Muscle layer of duodenum (tissue), 2 donors: ENCODE data around the gene FBXW7.

ENCODE experiments used
- H3K27ac ChIP-seq: one replicate; pipeline ENCODE4 v1.7.0; 2013; ENCODE audit warnings: mild to moderate bottlenecking, low read length
- H3K27me3 ChIP-seq: one replicate; pipeline ENCODE4 v1.7.0; 2013; ENCODE audit warnings: low read depth, mild to moderate bottlenecking, control low read depth, low read length
- H3K36me3 ChIP-seq, 2 donors: one replicate each; pipeline ENCODE4 v1.7.0; 2013; ENCODE audit warnings: low read length in 2 of 2, control low read depth in 1 of 2, mild to moderate bottlenecking in 1 of 2; ENCODE audit not compliant: insufficient read depth in 2 of 2, control insufficient read depth in 1 of 2
- H3K4me1 ChIP-seq, 2 donors: one replicate each; pipeline ENCODE4 v1.7.0; 2013; ENCODE audit warnings: low read length in 2 of 2, mild to moderate bottlenecking in 2 of 2, control low read depth in 1 of 2, moderate library complexity in 1 of 2; ENCODE audit not compliant: insufficient read depth in 2 of 2, control insufficient read depth in 1 of 2
- H3K4me3 ChIP-seq, 2 donors: one replicate each; pipeline ENCODE4 v1.7.0; 2013; ENCODE audit warnings: low read length in 2 of 2, low read depth in 1 of 2, mild to moderate bottlenecking in 1 of 2
- H3K9me3 ChIP-seq, 2 donors: one replicate each; pipeline ENCODE4 v1.7.0; 2013; ENCODE audit warnings: low read length in 2 of 2, control low read depth in 1 of 2, mild to moderate bottlenecking in 1 of 2; ENCODE audit not compliant: control insufficient read depth in 1 of 2
- donor health status: healthy.

FBXW7 gene

DNA sequence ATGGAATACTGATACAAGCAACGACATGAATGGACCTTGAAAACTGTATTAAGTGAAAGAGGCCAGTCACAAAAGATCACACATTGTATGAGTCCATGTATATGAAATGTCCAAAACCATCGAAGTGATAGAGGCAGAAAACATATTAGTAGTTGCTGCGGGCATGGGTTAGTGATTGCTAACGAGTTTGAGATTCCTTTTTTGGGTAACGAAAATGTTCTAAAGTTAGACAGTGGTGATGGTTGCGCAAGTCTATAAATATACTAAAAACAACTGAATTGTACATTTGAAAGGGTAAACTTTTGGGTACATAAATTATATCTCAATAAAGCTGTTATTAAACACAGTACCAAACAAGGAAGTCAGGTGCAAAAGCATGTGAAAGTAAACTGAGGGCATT lies 234.5 kb downstream of the FBXW7 start:
- Histone ChIP-seq H3K27ac (no peak overlapping the region), H3K9me3 (no peaks in the 10 kb centered on the region), H3K36me3 (no peaks in the 10 kb centered on the region), H3K27me3 (no peaks in the 10 kb centered on the region), H3K4me3 (no peak overlapping the region), H3K4me1 (no peaks in the 10 kb centered on the region)

DNA sequence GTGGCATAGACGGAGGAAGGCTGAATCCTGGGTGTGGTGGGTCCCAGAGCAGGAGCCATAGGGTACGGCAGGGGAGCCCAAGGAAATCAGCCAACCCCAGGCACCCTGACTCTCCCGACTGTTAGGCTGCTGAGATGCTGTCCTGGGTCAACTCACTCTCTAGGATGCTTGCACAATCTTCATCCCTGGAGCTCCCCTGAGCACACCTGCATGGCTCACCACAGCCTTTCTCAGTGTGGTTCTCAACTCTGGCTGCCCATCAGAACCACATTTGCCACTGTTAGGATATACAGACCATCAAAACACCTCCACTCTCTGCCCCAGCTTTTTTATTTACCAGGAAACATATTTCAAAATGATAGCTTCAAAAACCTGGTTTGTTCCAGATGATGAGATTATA lies 236.3 kb downstream of the FBXW7 start:
- Histone ChIP-seq H3K9me3 (no peaks in the 10 kb centered on the region), H3K27me3 (no peaks in the 10 kb centered on the region), H3K4me1 (no peaks in the 10 kb centered on the region), H3K27ac (no peak overlapping the region), H3K4me3 (no peak overlapping the region), H3K36me3 (no peaks in the 10 kb centered on the region)

DNA sequence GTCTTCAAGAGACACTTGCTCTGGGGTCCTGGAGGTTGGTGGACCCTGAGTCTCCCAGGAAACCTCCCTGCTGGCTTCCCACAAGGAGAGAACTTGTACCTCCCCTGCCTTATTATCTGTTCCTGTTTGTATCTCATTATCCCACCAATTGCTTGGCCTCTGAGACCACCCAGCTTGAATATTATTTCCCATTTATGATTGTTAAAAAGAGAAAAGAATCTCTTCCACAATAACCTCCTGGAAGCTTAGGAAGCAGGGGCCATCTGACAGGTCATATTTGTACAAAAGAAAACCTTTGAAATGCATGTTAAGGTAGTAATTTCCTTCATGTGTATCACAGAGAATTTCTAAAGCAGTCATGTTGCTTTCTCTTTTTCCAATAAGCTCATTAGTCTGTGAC lies 239.5 kb downstream of the FBXW7 start:
- no peaks in the 10 kb centered on the region for H3K27me3 ChIP-seq
- H3K4me1 ChIP-seq, result no peaks in the 10 kb centered on the region
- no peak overlapping the region for H3K4me3 ChIP-seq
- H3K27ac ChIP-seq, result no peak overlapping the region
- H3K36me3 ChIP-seq, result no peaks in the 10 kb centered on the region
- H3K9me3 ChIP-seq, result no peaks in the 10 kb centered on the region

DNA sequence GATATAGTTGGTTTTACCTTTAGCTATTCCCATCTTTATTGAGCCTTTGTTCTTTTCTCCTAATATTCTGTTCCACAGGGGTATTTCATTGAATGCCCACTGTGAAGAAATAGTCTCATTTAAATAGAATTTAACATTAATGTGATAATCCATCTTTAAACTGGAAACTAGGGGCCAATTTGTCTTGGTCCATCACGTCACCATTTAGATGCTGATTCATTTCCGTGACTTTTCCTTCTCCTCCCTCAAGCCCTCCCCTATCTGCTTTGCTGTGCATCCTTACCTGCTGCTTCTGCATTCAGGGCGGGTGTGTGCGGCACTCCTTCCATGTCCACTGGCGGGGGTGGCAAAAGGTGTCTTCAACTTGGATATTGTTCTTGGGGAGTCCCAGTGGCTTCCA lies 241.1 kb downstream of the FBXW7 start:
- Histone ChIP-seq H3K9me3 (no peaks in the 10 kb centered on the region), H3K27ac (no peak overlapping the region), H3K4me3 (no peak overlapping the region), H3K27me3 (no peaks in the 10 kb centered on the region), H3K36me3 (no peaks in the 10 kb centered on the region), H3K4me1 (no peaks in the 10 kb centered on the region)

DNA sequence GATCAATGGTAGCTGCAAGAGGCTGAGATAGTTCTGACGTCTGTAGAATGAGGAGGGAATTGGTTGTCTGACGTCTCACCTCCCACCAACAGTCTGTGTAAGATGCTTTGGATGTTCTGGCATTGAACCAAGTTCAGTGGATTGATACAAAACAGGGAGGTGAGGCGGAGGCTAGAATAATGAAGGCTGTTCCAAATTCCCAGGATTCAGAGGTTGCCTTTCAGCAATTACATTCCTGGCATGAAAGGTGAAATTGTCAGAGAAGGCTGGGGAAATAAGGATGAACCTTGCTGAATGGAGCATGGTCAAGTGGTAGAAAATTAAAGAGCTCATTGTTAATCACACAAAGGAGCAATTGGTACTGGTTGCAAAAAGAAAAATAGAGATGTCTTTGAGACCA lies 241.6 kb downstream of the FBXW7 start:
- H3K9me3 ChIP-seq, result no peaks in the 10 kb centered on the region
- H3K4me1 ChIP-seq, result no peaks in the 10 kb centered on the region
- H3K27me3 ChIP-seq, result no peaks in the 10 kb centered on the region
- no peak overlapping the region for H3K27ac ChIP-seq
- H3K4me3 ChIP-seq, result no peak overlapping the region
- H3K36me3 ChIP-seq, result no peaks in the 10 kb centered on the region

DNA sequence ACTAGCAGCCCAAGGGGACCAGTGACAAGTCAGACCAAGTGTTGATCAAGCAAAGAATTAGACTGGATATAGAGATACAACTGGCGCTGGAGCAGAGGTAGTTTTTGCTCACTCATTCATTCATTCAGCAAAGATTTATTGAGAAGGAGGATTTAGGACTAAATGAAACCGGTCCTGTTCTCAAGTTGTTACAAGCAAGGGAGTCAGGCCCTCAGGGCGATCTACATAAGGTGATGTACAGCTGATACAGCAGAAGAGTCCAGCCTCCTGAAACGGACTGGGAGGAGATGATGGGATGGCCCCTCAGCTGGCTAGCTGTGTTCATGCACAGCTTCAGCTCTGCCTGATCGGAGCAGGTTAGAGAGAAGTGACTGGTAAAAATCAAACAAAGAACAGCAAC lies 242.4 kb downstream of the FBXW7 start:
- H3K4me1 ChIP-seq, result no peaks in the 10 kb centered on the region
- H3K4me3 ChIP-seq, result no peak overlapping the region
- H3K9me3 ChIP-seq, result no peaks in the 10 kb centered on the region
- no peak overlapping the region for H3K27ac ChIP-seq
- no peaks in the 10 kb centered on the region for H3K36me3 ChIP-seq
- H3K27me3 ChIP-seq, result no peaks in the 10 kb centered on the region

DNA sequence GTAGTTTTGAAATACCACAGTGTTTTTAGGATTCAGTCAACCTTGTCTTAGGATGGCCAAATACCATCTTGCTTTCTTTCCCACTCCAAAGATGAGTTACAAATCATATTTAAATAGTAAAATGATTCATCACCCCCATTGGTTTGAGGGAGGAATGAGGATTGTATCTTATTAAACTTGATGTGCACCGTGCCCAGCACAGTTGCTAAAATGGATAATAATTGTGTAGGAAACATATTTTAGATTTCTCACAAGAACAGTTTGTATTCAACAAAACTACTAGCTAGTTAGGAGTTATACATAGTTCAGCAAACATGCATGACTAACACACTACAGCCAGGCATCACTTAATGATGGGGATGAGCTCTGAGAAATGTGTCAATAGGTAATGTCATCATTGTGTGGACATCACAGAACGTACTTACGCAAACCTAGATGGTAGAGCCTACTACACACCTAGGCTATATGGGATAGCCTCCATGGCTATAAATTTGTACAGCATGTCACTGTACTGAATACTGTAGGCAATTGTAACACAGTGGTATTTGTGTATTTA lies 245.4 kb downstream of the FBXW7 start:
- Histone ChIP-seq H3K27me3 (no peaks in the 10 kb centered on the region), H3K4me1 (no peaks in the 10 kb centered on the region), H3K36me3 (no peaks in the 10 kb centered on the region), H3K4me3 (no peak overlapping the region), H3K27ac (no peak overlapping the region), H3K9me3 (no peaks in the 10 kb centered on the region)

DNA sequence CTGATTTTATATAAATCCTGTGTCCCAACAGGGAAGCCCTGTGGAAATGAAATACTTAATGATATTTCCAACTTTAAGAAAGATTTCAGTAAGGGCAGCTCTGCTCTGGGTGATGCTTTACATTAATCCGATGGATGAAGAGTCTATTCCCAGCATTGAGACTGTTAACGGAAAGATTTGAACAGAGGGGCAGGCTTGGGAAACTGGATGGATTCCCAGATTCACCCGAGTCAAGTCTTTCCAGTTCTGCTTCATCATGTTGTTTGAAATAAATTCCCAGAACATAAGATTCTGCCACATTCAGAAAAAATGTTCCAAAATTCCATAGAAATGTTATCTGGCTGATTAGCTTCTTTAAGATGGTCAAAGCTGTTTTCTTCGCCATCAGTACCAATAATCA lies 246.0 kb downstream of the FBXW7 start:
- Histone ChIP-seq H3K27ac (no peak overlapping the region), H3K4me3 (no peak overlapping the region), H3K9me3 (no peaks in the 10 kb centered on the region), H3K27me3 (no peaks in the 10 kb centered on the region), H3K4me1 (no peaks in the 10 kb centered on the region), H3K36me3 (no peaks in the 10 kb centered on the region)

DNA sequence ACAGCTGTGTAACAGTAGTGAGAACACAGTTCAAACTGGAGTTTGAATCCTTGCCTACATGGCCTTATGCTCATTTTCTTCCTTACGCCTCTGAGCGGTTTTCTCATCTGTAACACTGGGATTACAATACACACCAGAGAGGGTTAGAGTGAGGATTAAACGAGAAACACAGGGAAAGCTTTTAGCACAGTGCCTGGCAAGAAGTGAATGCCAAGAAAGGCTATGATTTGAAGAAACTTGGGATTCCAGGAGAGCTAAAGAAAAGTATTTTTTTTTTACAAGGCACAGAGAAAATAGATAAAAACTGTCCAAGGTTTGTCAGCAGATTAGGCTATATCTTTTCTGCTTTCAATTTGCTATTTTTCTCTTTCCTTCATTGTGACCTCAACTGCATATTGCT lies 246.4 kb downstream of the FBXW7 start:
- no peaks in the 10 kb centered on the region for H3K4me1 ChIP-seq
- no peak overlapping the region for H3K27ac ChIP-seq
- H3K36me3 ChIP-seq, result no peaks in the 10 kb centered on the region
- no peaks in the 10 kb centered on the region for H3K9me3 ChIP-seq
- H3K27me3 ChIP-seq, result no peaks in the 10 kb centered on the region
- H3K4me3 ChIP-seq, result no peak overlapping the region

DNA sequence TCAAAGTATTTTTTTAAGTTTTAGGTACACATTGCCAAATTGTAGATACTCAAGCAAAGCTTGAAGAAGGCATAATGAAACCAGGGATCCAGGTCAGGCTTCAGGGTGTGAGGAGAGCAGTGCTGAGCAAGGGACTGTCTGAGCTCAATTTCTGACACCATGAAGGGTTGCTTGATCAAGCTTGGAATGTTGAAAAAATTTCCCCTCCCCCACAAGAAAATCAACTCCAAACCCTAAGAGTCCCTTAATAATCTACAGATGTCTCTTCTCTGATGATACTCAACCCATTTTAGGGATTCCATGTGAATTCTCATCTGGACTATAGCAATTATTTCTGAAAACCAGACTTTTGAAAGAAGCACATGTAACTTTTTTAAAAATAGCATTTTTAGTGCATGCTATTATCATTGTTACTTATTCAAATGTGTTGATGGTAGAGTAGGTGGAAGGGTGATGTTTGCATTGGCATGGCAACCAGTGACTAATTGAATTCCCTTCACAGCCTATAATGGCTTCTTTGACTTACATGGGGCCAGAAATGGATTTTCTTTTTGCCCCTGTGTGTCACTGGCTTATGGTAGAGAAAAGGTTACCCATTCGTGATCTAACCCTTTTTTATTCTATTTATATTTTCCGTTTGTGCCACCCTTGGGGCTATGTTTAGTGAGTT lies 252.0 kb downstream of the FBXW7 start:
- Histone ChIP-seq H3K27ac (no peak overlapping the region), H3K4me3 (no peak overlapping the region), H3K36me3 (no peaks in the 10 kb centered on the region), H3K27me3 (no peaks in the 10 kb centered on the region), H3K4me1 (no peaks in the 10 kb centered on the region), H3K9me3 (no peaks in the 10 kb centered on the region)

DNA sequence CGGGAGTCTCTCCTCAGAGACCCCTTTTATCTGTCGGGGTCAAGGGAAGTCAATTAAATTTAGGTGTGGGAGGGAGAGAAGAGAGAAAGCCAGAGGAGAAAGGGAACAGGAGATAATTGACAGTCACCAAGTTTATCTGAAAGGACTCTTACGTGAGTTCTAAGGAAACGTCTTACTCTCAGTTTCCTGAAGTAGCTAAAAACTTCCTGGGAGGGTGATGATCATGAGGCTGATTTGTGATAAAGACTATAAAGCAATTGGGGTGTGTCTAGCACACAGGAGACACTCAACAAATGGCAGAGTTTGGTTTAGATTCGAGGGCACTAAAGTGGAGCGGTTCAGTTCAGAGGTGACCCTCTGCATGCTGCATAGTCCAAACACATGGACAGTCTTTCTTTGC lies 254.1 kb downstream of the FBXW7 start:
- Histone ChIP-seq H3K9me3 (no peaks in the 10 kb centered on the region), H3K27me3 (no peaks in the 10 kb centered on the region), H3K4me1 (no peaks in the 10 kb centered on the region), H3K27ac (no peak overlapping the region), H3K4me3 (no peak overlapping the region), H3K36me3 (no peaks in the 10 kb centered on the region)

DNA sequence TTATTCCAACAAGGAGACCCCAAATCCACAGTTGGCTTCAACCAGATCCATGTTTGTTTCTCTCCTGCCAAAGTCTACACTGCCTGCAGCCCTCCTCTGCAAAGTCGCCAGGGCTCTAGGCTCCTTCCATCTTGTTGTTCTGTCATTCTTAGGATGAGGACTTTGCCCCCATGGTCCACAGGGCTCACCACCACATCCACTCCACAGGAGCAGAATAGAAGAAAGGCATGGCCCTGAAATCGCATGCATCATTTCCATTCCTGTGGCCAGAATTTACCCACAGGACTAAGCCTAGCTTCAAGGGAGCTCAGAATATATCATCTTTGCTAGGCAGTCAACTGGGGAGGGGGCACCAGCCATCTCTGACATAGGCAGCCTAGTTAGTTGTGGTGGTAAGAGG lies 254.7 kb downstream of the FBXW7 start:
- Histone ChIP-seq H3K27me3 (no peaks in the 10 kb centered on the region), H3K4me3 (no peak overlapping the region), H3K36me3 (no peaks in the 10 kb centered on the region), H3K4me1 (no peaks in the 10 kb centered on the region), H3K27ac (no peak overlapping the region), H3K9me3 (no peaks in the 10 kb centered on the region)
